T-helper 1 cell treated with Interleukin-12 subunit alpha and Interleukin-12 subunit beta and Interleukin-4 antibody, amounts not matched to agents 30 μg/mL and 1 μg/mL, for 36 hours (primary cell): Measurements from ENCODE around the gene OR51E1.

ENCODE experiments used
- H3K27ac Mint-ChIP-seq: one replicate; pipeline ENCODE4 v1.8.0; 2021; ENCODE audit warnings: mild to moderate bottlenecking, mixed read lengths
- H3K27me3 Mint-ChIP-seq: one replicate; pipeline ENCODE4 v1.8.0; 2021; ENCODE audit warnings: low read depth, mixed read lengths
- H3K36me3 Mint-ChIP-seq: one replicate; pipeline ENCODE4 v1.8.0; 2021; ENCODE audit warnings: low read depth, mixed read lengths
- H3K4me1 Mint-ChIP-seq: one replicate; pipeline ENCODE4 v1.8.0; 2021; ENCODE audit warnings: low read depth, mixed read lengths
- H3K4me3 Mint-ChIP-seq: one replicate; pipeline ENCODE4 v1.8.0; 2021; ENCODE audit warnings: mild to moderate bottlenecking, moderate library complexity, mixed read lengths
- H3K9me3 Mint-ChIP-seq: one replicate; pipeline ENCODE4 v1.8.0; 2021; ENCODE audit warnings: mixed read lengths

The OR51E1 gene

GRCh38 chr11:4673781-4674180, 30.0 kb downstream of the OR51E1 start:
- peaks cover 4% of the 10 kb centered on the region for H3K27me3 Mint-ChIP-seq
- H3K4me1 Mint-ChIP-seq = no peaks in the 10 kb centered on the region
- no peak overlapping the region for H3K27ac Mint-ChIP-seq
- no peaks in the 10 kb centered on the region for H3K36me3 Mint-ChIP-seq
- no peaks in the 10 kb centered on the region for H3K9me3 Mint-ChIP-seq
- H3K4me3 Mint-ChIP-seq = no peak overlapping the region

- no peaks in the 10 kb centered on the region for H3K4me1 Mint-ChIP-seq
- H3K9me3 Mint-ChIP-seq = no peaks in the 10 kb centered on the region
- no peak overlapping the region for H3K4me3 Mint-ChIP-seq
- no peak overlapping the region for H3K27ac Mint-ChIP-seq
- H3K27me3 Mint-ChIP-seq = no peaks in the 10 kb centered on the region
- H3K36me3 Mint-ChIP-seq = no peaks in the 10 kb centered on the region
These were observed 34.2 kb downstream of the OR51E1 start for GRCh38 chr11:4677948-4678347.

GRCh38 chr11:4680341-4680740, 36.6 kb downstream of the OR51E1 start:
- H3K36me3 Mint-ChIP-seq = no peaks in the 10 kb centered on the region
- H3K9me3 Mint-ChIP-seq = no peaks in the 10 kb centered on the region
- no peaks in the 10 kb centered on the region for H3K27me3 Mint-ChIP-seq
- H3K4me3 Mint-ChIP-seq = no peak overlapping the region
- no peak overlapping the region for H3K27ac Mint-ChIP-seq
- H3K4me1 Mint-ChIP-seq = no peaks in the 10 kb centered on the region

- Mint-ChIP-seq H3K4me3 (no peak overlapping the region), H3K4me1 (no peaks in the 10 kb centered on the region), H3K27me3 (no peaks in the 10 kb centered on the region), H3K9me3 (no peaks in the 10 kb centered on the region), H3K27ac (no peak overlapping the region), H3K36me3 (no peaks in the 10 kb centered on the region)
These were observed 39.0 kb downstream of the OR51E1 start for GRCh38 chr11:4682623-4683419.

- no peak overlapping the region for H3K27ac Mint-ChIP-seq
- no peaks in the 10 kb centered on the region for H3K36me3 Mint-ChIP-seq
- no peaks in the 10 kb centered on the region for H3K4me1 Mint-ChIP-seq
- H3K27me3 Mint-ChIP-seq = no peaks in the 10 kb centered on the region
- H3K4me3 Mint-ChIP-seq = no peak overlapping the region
- no peaks in the 10 kb centered on the region for H3K9me3 Mint-ChIP-seq
These were observed 41.0 kb downstream of the OR51E1 start for GRCh38 chr11:4684631-4685285.

- H3K9me3 Mint-ChIP-seq = no peaks in the 10 kb centered on the region
- H3K27me3 Mint-ChIP-seq = no peaks in the 10 kb centered on the region
- H3K36me3 Mint-ChIP-seq = no peaks in the 10 kb centered on the region
- no peaks in the 10 kb centered on the region for H3K4me1 Mint-ChIP-seq
- no peak overlapping the region for H3K4me3 Mint-ChIP-seq
- no peak overlapping the region for H3K27ac Mint-ChIP-seq
These were observed 51.7 kb downstream of the OR51E1 start for GRCh38 chr11:4695442-4695841.

- Mint-ChIP-seq H3K36me3 (no peaks in the 10 kb centered on the region), H3K9me3 (no peaks in the 10 kb centered on the region), H3K27me3 (peaks cover 4% of the 10 kb centered on the region), H3K4me1 (no peaks in the 10 kb centered on the region), H3K27ac (no peak within 1 kb of the TSS), H3K4me3 (no peak within 1 kb of the TSS)
These were observed 53.8 kb downstream of the OR51E1 start, which contains the start of gene OR51E2 for GRCh38 chr11:4697585-4697984. OR51E2 (minus strand) TSS chr11:4697853; CDS start chr11:4682711, 15,142 bp downstream.

GRCh38 chr11:4699697-4700435, 56.1 kb downstream of the OR51E1 start:
- H3K4me1 Mint-ChIP-seq = no peaks in the 10 kb centered on the region
- H3K9me3 Mint-ChIP-seq = no peaks in the 10 kb centered on the region
- H3K27ac Mint-ChIP-seq = no peak overlapping the region
- H3K36me3 Mint-ChIP-seq = no peaks in the 10 kb centered on the region
- no peak overlapping the region for H3K4me3 Mint-ChIP-seq
- peaks cover 4% of the 10 kb centered on the region for H3K27me3 Mint-ChIP-seq

- Mint-ChIP-seq H3K4me3 (no peak overlapping the region), H3K36me3 (no peaks in the 10 kb centered on the region), H3K27ac (no peak overlapping the region), H3K9me3 (no peaks in the 10 kb centered on the region), H3K27me3 (peaks cover 4% of the 10 kb centered on the region), H3K4me1 (no peaks in the 10 kb centered on the region)
These were observed 56.6 kb downstream of the OR51E1 start for GRCh38 chr11:4700436-4700820.

GRCh38 chr11:4704054-4704789, 60.4 kb downstream of the OR51E1 start, which contains the start of gene MMP26:
MMP26 (plus strand) TSS chr11:4704784.
- peaks cover 14% of the 10 kb centered on the region for H3K27me3 Mint-ChIP-seq
- H3K4me3 Mint-ChIP-seq = no peak within 1 kb of the TSS
- H3K9me3 Mint-ChIP-seq = no peaks in the 10 kb centered on the region
- no peak within 1 kb of the TSS for H3K27ac Mint-ChIP-seq
- H3K36me3 Mint-ChIP-seq = no peaks in the 10 kb centered on the region
- no peaks in the 10 kb centered on the region for H3K4me1 Mint-ChIP-seq

GRCh38 chr11:4704790-4705334, 61.1 kb downstream of the OR51E1 start:
- H3K36me3 Mint-ChIP-seq = no peaks in the 10 kb centered on the region

More at GRCh38 chr11:4704790-4705334, 61.1 kb downstream of the OR51E1 start:
- Mint-ChIP-seq H3K4me1 (no peaks in the 10 kb centered on the region), H3K4me3 (no peak overlapping the region), H3K27me3 (peaks cover 18% of the 10 kb centered on the region), H3K9me3 (no peaks in the 10 kb centered on the region), H3K27ac (no peak overlapping the region)
